ENCODE data around the gene PGM2L1.
"Not testable (repeated sequence)": the region's sequence is repeated elsewhere in the genome, so short reads cannot be mapped to it uniquely, and the experiment has no call there.

PGM2L1 gene

DNA sequence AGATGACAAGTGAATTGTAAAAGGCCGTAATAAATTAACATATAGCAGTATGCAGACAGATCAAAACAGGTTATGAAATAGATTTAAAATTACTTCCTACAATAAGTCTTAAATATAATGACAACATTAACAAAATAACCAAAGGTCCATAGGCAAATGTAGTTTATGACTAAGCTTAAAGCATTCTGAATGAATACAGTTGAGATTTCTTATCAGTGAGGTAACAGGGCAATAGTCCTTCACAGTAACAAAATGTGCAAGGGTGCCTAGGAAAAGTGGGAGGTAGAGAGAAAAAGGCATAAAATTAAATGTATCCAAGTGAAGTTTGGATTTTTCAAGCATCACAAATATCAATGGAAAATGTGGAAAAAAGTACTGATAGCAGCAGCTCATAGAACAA is 65.9 kb downstream of the PGM2L1 start:
- DNase-seq, result no peak

- DNase-seq, result not testable (repeated sequence)
Observed at GRCh38 chr11:74331000-74331399, 67.2 kb downstream of the PGM2L1 start.

- no peak for DNase-seq
Observed at GRCh38 chr11:74330075-74330858, 68.0 kb downstream of the PGM2L1 start.

DNA sequence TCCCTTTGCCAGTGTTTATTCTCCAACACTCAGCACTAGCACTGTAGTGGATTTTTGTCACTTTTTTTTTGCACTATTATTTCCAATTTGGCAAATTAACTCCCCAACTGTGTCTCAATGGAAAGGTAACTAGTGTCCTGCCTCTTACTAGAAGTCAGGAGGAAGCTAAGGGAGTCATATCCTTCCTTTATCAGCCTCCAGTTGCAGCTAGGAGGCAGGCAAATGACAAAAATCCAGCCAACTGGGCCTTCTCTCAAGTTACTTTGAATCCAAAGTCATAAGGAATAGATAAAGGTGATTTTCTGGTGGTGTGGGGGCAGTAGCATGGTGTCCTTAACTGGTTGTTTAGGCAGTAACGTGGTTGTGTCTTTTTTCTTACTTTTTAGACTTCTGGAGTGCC is 71.2 kb downstream of the PGM2L1 start:
- no peak for DNase-seq

- no peak for DNase-seq
Observed at GRCh38 chr11:74326665-74327064, 71.6 kb downstream of the PGM2L1 start.

GRCh38 chr11:74325649-74326645 is 72.3 kb downstream of the PGM2L1 start:
- DNase-seq, result no peak

DNA sequence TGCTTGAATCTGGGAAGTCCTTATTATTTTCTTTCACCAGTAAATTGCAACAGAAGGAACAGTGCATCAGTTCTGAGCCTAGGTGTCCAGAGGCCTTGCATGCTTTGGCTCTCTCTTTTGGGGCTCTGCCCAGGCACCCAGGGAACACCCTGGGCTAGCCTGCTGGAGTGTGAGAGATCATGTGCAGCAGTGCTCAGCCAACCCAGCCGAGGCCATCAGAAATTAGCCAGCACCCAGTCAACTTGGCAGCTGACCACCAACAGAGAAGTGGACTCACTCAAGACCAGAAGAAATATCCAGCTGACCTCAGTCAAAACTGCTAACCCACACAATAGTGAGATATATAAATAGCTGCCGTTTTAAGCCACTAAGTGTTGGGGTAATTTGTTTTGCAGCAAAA is 75.6 kb downstream of the PGM2L1 start:
- DNase-seq, result no peak

DNA sequence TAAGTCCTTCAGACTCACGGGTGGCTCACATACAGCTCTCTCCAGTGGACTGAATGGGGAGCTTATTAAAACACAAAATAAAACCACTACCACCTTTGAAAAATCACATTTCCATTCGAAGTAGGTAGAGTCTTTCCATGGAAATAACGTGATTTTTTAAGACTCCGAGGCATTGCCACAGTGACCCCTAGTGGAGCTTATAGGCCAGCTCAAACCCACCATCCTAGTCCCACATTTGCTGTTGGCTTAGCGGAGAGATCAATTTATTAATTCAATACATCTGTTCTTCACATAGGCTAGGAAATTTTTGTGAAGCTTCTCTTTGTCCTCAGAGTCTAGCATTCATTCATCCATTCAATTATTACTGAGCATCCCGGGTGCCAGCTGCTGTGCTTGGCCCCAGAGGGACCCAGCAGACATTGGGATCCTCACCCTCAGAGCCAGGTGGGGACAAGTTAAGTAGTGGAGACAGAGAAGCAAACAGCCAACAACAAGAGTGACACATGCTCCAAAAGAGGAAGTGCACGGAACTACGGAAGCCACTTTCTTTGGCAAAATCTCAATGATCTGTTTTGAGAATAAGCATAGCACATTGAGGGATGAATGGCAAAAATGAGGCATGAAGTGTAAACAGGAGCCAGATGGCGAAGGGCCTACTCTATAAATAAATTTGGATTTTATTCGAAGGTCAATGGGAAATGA is 76.6 kb downstream of the PGM2L1 start:
- no peak for DNase-seq

GRCh38 chr11:74320538-74320937 is 77.7 kb downstream of the PGM2L1 start:
- DNase-seq, result no peak

- no peak for DNase-seq
Observed at GRCh38 chr11:74319139-74319816, 79.0 kb downstream of the PGM2L1 start.

DNA sequence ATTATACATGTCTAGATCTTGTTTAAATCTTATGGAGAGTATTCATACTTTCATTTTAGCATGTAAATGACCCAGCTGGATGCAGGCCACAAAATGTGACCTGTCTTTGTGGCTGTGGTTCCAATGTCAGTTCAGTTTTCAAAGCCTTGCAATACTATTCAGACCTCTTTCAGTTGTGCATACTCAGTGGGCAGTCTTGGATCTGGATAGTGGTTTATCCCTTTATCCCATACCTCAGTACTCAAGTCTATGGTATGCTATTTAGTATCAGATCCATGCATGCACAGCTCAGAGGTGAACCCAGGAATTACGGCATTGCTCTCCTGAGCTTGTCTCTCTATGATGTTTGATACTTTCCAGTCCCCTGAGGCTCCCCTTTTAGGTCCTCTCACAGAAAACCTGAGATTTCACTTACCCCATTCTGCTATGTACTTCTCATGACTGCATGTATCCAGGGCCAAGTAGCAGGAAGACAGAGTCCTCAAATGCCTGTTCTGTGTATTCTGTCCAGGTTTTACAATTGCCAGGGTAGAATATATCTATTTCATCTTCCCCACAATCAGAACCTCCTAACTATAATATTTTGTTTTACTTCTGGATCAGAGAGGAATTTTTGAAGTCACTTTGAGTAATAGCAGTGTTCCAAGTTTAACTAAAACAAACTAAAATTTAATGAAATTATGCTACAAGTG is 79.8 kb downstream of the PGM2L1 start:
- no peak for DNase-seq

DNA sequence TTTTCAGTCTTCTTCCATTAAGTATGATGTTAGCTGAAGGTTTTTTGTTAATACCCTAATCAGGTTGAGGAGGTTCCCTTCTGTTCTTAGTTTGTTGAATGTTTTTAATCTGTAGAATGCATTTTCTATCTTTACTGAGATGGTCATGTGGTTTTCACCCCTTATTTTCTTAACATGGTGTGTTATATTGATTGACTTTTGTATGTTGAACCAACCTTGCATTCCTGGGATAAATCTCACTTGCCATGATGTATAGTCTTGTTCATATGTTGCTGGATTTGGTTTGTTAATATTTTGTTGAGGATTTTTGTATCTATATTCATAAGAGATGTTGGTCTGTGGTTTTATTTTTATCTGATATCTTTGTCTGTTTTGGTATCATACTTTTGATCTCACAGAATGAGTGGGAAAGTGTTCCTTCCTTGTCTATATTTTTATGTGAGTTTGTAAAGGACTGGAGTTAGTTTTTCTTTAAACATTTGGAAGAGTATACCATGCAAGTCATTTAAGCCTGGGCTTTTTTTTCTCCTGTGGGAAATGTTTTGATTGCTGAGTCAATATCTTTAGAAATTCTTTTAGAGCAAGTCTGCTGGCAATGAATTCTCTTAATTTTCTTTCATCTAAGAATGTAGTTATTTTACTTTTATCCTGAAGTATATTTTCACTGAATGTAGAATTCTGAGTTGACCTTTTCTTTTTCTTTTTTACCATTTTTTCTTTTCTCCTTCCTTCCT is 81.3 kb downstream of the PGM2L1 start:
- no peak for DNase-seq

DNA sequence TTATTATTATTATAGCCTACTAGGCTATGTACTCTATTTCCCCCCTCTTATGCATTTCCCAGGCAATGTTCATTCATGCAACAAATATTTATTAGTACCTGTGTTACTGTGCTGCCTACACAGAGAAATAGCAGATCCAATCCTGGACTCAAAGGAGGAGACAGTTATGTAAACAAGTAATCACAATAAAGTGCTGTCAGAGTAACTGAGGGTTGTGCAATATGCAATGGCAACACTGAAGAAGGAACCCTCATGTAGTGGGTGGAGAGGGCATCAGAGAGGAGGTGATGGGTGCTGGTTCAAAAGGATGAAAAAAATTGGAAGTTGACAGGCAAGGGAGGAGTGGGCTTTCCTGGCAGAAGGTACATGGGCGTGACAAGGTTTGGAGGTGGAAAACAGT is 85.9 kb downstream of the PGM2L1 start:
- no peak for DNase-seq

GRCh38 chr11:74311352-74311926 is 86.8 kb downstream of the PGM2L1 start, which contains the start of gene P4HA3:
P4HA3 (minus strand) TSS chr11:74311640; CDS start chr11:74311611, 29 bp downstream.
- DNase-seq, result no peak

GRCh38 chr11:74310857-74311256 is 87.4 kb downstream of the PGM2L1 start:
- DNase-seq, result no peak

DNA sequence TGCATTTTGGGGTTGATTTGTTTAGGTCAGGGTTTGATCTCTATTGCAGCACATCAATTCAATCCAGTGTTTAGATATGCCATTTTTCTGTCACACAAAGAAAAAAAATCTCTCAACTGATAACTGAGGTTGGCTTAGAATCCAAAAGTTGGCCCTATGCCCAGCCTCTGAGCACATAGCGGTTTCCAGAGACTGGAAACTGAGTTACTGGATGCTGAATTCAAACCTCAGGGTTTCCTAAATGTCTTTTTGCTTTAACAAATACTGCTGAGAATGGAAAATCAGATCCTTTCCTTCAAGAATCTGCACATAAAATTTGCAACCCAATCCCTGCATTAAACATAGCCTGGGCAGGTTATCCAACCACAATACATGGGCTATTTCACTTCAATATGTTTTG is 90.8 kb downstream of the PGM2L1 start:
- no peak for DNase-seq

DNA sequence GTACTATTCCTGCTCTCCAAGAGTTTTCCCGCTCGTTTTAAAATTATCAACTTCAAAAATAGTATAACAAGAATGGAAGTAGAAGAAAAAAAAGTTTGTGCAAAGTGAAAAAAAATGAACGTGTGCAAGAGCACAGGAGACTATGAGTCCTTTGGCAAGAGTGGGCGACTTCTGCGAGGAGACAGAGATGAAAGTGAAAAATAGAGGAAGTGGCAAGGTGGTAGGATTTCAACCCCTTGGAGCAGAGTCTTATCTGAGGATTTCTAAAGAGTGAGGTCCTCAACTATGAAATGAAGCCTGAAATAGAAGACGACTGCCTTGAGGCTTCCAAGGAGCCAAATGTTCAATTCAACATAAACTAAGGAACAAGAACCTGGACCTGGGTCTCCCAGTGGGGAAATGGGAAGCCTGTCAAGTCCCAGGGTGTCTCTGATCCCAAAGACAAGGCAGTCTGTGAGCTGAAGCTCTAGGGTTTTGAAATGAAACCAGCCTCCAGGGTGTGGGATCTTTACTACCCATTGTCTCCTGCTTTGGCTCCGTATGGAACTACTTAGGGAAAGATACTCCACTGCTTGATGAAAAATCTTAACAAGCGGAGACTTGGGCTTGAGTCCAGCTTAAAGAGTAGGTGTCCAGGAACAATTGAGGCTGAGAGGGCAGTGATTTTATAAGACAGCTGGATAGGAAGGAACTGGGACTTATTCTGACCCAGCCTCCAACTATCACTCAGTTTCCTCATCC is 91.6 kb downstream of the PGM2L1 start:
- no peak for DNase-seq

DNA sequence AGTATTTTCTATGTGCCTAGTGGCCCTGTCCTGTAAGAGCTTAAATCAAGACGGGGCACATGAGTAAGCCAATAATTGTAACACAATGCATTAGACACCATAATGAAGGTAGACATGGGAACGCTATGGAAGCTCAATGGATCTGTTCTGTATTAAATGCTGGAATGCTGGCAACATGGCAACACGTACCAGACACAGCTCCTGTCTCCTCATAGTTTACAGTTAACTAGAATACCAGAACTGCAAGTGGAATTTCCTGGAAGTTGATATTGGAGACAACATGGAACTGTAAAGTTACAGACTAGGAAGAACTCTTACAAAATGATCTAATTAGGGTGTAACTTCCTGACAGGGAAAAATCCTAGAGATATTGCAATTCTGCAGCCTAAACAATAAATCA is 99.2 kb downstream of the PGM2L1 start:
- DNase-seq, result no peak

- DNase-seq, result no peak
Observed at GRCh38 chr11:74297484-74297883, 100.7 kb downstream of the PGM2L1 start.

GRCh38 chr11:74288911-74289310 is 109.3 kb downstream of the PGM2L1 start:
- no peak for DNase-seq

Measured in NK-92 treated with Interleukin-12 subunit alpha and Interleukin-12 subunit beta, amount 100 ng/mL, for 24 hours (cell line).